Trophoblast cell (in vitro differentiated cells and primary cell): Measurements from ENCODE around the gene RXRB.
"Not testable (repeated sequence)": the region's sequence is repeated elsewhere in the genome, so short reads cannot be mapped to it uniquely, and the experiment has no call there.

Source experiments
- DNase-seq, 2 donors: peaks; one replicate each; pipeline ENCODE4 v3.0.0-alpha.2; 2016
- H2AFZ ChIP-seq: 2 replicates; pipeline ENCODE4 v1.6.1; 2013; ENCODE audit warnings: low read length, moderate library complexity, mild to moderate bottlenecking; ENCODE audit not compliant: insufficient read depth, poor library complexity
- H2AK5ac ChIP-seq: 2 replicates; pipeline ENCODE4 v1.6.1; 2013; ENCODE audit warnings: mild to moderate bottlenecking, low read length
- H2BK120ac ChIP-seq: 2 replicates; pipeline ENCODE4 v1.6.1; 2013; ENCODE audit warnings: low read length, mild to moderate bottlenecking, moderate library complexity; ENCODE audit not compliant: insufficient read depth, poor library complexity
- H2BK12ac ChIP-seq: 2 replicates; pipeline ENCODE4 v1.6.1; 2013; ENCODE audit warnings: mild to moderate bottlenecking, low read length, moderate library complexity
- H2BK5ac ChIP-seq: 2 replicates; pipeline ENCODE4 v1.6.1; 2013; ENCODE audit warnings: low read length, low read depth, moderate library complexity, mild to moderate bottlenecking; ENCODE audit not compliant: poor library complexity
- H3K14ac ChIP-seq: 2 replicates; pipeline ENCODE4 v1.6.1; 2013; ENCODE audit warnings: mild to moderate bottlenecking, low read length
- H3K18ac ChIP-seq: 2 replicates; pipeline ENCODE4 v1.6.1; 2013; ENCODE audit warnings: mild to moderate bottlenecking, low read length
- H3K23ac ChIP-seq: 2 replicates; pipeline ENCODE4 v1.6.1; 2013; ENCODE audit warnings: low read length
- H3K27ac ChIP-seq: 2 replicates; pipeline ENCODE4 v1.5.1; 2013; ENCODE audit warnings: low read depth, mild to moderate bottlenecking, inconsistent platforms, low read length, moderate library complexity
- H3K27me3 ChIP-seq: 2 replicates; pipeline ENCODE4 v1.6.1; 2013; ENCODE audit warnings: inconsistent platforms, mild to moderate bottlenecking, low read length, moderate library complexity; ENCODE audit not compliant: insufficient read depth
- H3K36me3 ChIP-seq, 2 experiments: 1 replicate in 1 of 2; 2 replicates in 1 of 2; pipeline ENCODE4 v1.6.1; 2013; ENCODE audit warnings: low read length in 2 of 2, mild to moderate bottlenecking in 2 of 2, moderate library complexity in 1 of 2; ENCODE audit not compliant: insufficient read depth in 2 of 2, control insufficient read depth in 1 of 2
- H3K4ac ChIP-seq: 2 replicates; pipeline ENCODE4 v1.6.1; 2013; ENCODE audit warnings: low read depth, mild to moderate bottlenecking, low read length, moderate library complexity
- H3K4me1 ChIP-seq, 2 experiments: 1 replicate in 1 of 2; 2 replicates in 1 of 2; pipeline ENCODE4 v1.6.1; 2013; ENCODE audit warnings: low read length in 2 of 2, mild to moderate bottlenecking in 2 of 2, moderate library complexity in 1 of 2; ENCODE audit not compliant: insufficient read depth in 2 of 2, control insufficient read depth in 1 of 2
- H3K4me2 ChIP-seq: 2 replicates; pipeline ENCODE4 v1.6.1; 2013; ENCODE audit warnings: inconsistent platforms, mild to moderate bottlenecking, low read length, moderate library complexity
- H3K4me3 ChIP-seq: 2 replicates; pipeline ENCODE4 v1.5.1; 2013; ENCODE audit warnings: mild to moderate bottlenecking, low read depth, low read length, inconsistent platforms
- H3K79me1 ChIP-seq: one replicate; pipeline ENCODE4 v1.6.1; 2013; ENCODE audit warnings: low read length
- H3K79me2 ChIP-seq: 2 replicates; pipeline ENCODE4 v1.6.1; 2013; ENCODE audit warnings: low read length, mild to moderate bottlenecking; ENCODE audit not compliant: control insufficient read depth, insufficient read depth, poor library complexity
- H3K9ac ChIP-seq: 2 replicates; pipeline ENCODE4 v1.6.1; 2013; ENCODE audit warnings: mild to moderate bottlenecking, low read length
- H3K9me3 ChIP-seq: 2 replicates; pipeline ENCODE4 v1.6.1; 2013; ENCODE audit warnings: low read depth, mild to moderate bottlenecking, control low read depth, inconsistent platforms, low read length; ENCODE audit not compliant: insufficient read depth
- H4K12ac ChIP-seq: 2 replicates; pipeline ENCODE4 v1.6.1; 2013; ENCODE audit warnings: low read depth, mild to moderate bottlenecking, low read length, moderate library complexity
- H4K8ac ChIP-seq: 2 replicates; pipeline ENCODE4 v1.6.1; 2013; ENCODE audit warnings: low read depth, mild to moderate bottlenecking, low read length, moderate library complexity
- H4K91ac ChIP-seq: one replicate; pipeline ENCODE4 v1.6.1; 2013; ENCODE audit warnings: low read depth, mild to moderate bottlenecking, low read length, moderate library complexity
- WGBS: extraction: QIAGEN DNeasy Blood & Tissue Kit; methylation state at CpG from one replicate; pipeline ENCODE4 v1.1.7; 2013; ENCODE audit warnings: missing lambda C conversion rate; ENCODE audit not compliant: insufficient read length, insufficient coverage; ENCODE audit errors: extremely low coverage; 5-methylcytosine and 5-hydroxymethylcytosine counted together

RXRB gene

GRCh38 chr6:33156561-33156960 lies 43.9 kb downstream of the RXRB start:
- Histone ChIP-seq H3K9ac (no peak overlapping the region), H3K23ac (no peak overlapping the region), H3K9me3 (no peaks in the 10 kb centered on the region), H3K27me3 (no peaks in the 10 kb centered on the region), H3K27ac (no peak overlapping the region), H3K14ac (no peak overlapping the region), H2BK120ac (no peak overlapping the region), H3K79me2 (no peaks in the 10 kb centered on the region), H2BK5ac (no peak overlapping the region), H4K8ac (no peak overlapping the region), H3K4me3 (no peak overlapping the region), H3K79me1 (peaks cover under 1% of the 10 kb centered on the region), H2AK5ac (no peak overlapping the region), H3K36me3 (no peaks in the 10 kb centered on the region), H3K4me2 (no peak overlapping the region), H3K4me1 (peaks cover 0 to under 1% of the 10 kb centered on the region in 2 experiments), H3K18ac (no peak overlapping the region), H4K12ac (no peak overlapping the region), H2BK12ac (no peak overlapping the region), H4K91ac (no peak overlapping the region), H2AFZ (no peak overlapping the region), H3K4ac (no peak overlapping the region)
- whole genome bisulfite sequencing: no CpG with 5 or more reads among the region's 6 CpGs
- no peak for DNase-seq

DNA sequence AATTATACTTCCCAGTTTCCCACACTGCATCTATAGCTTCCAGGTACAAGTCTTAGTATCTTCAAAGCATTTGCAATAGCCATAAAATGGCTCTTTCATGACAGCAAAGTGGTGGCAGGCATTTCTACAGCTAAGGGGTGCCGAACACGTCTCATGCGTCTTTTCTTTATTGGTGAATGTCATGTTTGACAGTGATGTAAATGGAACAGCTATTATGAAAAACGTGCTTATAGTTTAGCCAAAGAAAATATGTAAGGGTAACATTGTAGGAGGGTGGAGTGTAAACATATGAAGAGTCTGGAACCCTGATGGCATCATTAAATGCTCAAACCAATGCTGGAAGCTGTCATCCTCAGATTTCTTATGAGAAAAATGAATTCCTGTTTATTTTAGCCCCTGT lies 46.1 kb downstream of the RXRB start:
- Histone ChIP-seq H3K9ac (no peak overlapping the region), H3K4me3 (no peak overlapping the region), H4K12ac (no peak overlapping the region), H3K18ac (no peak overlapping the region), H3K27me3 (no peaks in the 10 kb centered on the region), H4K91ac (no peak overlapping the region), H3K36me3 (no peaks in the 10 kb centered on the region), H2BK12ac (no peak overlapping the region), H3K4me1 (no peaks in the 10 kb centered on the region), H3K79me2 (no peaks in the 10 kb centered on the region), H2BK5ac (no peak overlapping the region), H2AFZ (no peak overlapping the region), H3K27ac (no peak overlapping the region), H3K4ac (no peak overlapping the region), H2AK5ac (no peak overlapping the region), H3K23ac (no peak overlapping the region), H3K14ac (no peak overlapping the region), H4K8ac (no peak overlapping the region), H3K79me1 (no peaks in the 10 kb centered on the region), H2BK120ac (no peak overlapping the region), H3K9me3 (no peaks in the 10 kb centered on the region), H3K4me2 (no peak overlapping the region)
- no CpG with 5 or more reads among the region's 4 CpGs for WGBS
- DNase-seq: no peak

GRCh38 chr6:33151050-33151449 lies 49.4 kb downstream of the RXRB start:
- Histone ChIP-seq H2BK120ac (no peak overlapping the region), H3K27me3 (no peaks in the 10 kb centered on the region), H3K4me1 (no peaks in the 10 kb centered on the region), H3K27ac (no peak overlapping the region), H3K18ac (no peak overlapping the region), H3K4me3 (no peak overlapping the region), H3K23ac (no peak overlapping the region), H3K9me3 (no peaks in the 10 kb centered on the region), H3K9ac (no peak overlapping the region), H2AK5ac (no peak overlapping the region), H3K4ac (no peak overlapping the region), H2BK5ac (no peak overlapping the region), H4K91ac (no peak overlapping the region), H3K79me2 (no peaks in the 10 kb centered on the region), H3K36me3 (no peaks in the 10 kb centered on the region), H3K79me1 (no peaks in the 10 kb centered on the region), H3K4me2 (no peak overlapping the region), H3K14ac (no peak overlapping the region), H2AFZ (no peak overlapping the region), H4K8ac (no peak overlapping the region), H2BK12ac (no peak overlapping the region), H4K12ac (no peak overlapping the region)
- no CpG with 5 or more reads among the region's 1 CpG for WGBS
- no peak for DNase-seq

DNA sequence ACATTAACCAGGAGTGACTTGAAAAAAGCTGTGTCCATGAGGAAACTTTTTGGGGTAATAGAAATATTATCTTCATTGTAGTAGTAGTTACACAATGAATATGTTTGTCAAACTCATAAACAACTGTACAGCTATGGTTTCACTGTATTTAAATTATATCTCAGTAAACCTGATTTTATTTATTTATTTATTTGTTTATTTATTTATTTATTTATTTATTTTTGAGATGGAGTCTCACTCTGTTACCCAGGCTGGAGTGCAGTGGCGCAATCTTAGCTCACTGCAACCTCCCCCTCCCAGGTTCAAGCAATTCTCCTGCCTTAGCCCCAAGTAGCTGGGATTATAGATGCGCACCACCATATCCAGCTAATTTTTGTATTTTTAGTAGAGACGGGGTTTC lies 49.9 kb downstream of the RXRB start:
- H3K23ac ChIP-seq, H2AK5ac ChIP-seq, H3K18ac ChIP-seq, H3K4me3 ChIP-seq, H3K9me3 ChIP-seq, H4K91ac ChIP-seq, H3K9ac ChIP-seq, H2AFZ ChIP-seq, H3K27me3 ChIP-seq, H3K79me1 ChIP-seq, H3K27ac ChIP-seq, H3K36me3 ChIP-seq, H3K79me2 ChIP-seq, H2BK5ac ChIP-seq, H4K8ac ChIP-seq, H3K14ac ChIP-seq, H3K4ac ChIP-seq, H3K4me2 ChIP-seq, DNase-seq, H4K12ac ChIP-seq, H2BK12ac ChIP-seq, H2BK120ac ChIP-seq, H3K4me1 ChIP-seq: not testable (repeated sequence)
- WGBS: no CpG with 5 or more reads among the region's 3 CpGs
